HTR-8/SVneo (cell line): ENCODE results near the gene SMTNL1.

Source experiments
- DNase-seq: peaks from one replicate; pipeline ENCODE4 v3.0.0; 2011; ENCODE audit warnings: low spot score, mixed read lengths; ENCODE audit not compliant: insufficient read length
- FAIRE-seq: peaks from 2 replicates; lab custom pipeline; 2011; peaks lifted over from hg19 to GRCh38; lab: Jason Lieb, UNC

Gene SMTNL1

GRCh38 chr11:57542582-57542981 lies 5.2 kb downstream of the SMTNL1 start:
- DNase-seq (no peak), FAIRE-seq (no peak)

- no peak for DNase-seq
- FAIRE-seq = no peak
Observed at GRCh38 chr11:57543593-57543992, 6.2 kb downstream of the SMTNL1 start.

- DNase-seq (no peak), FAIRE-seq (no peak)
Observed at GRCh38 chr11:57544566-57544965, 7.2 kb downstream of the SMTNL1 start.

- no peak for FAIRE-seq
- no peak for DNase-seq
Observed at GRCh38 chr11:57545883-57546282, 8.5 kb downstream of the SMTNL1 start.

GRCh38 chr11:57546451-57546850 lies 9.1 kb downstream of the SMTNL1 start:
- FAIRE-seq = no peak

GRCh38 chr11:57546869-57547475 lies 9.6 kb downstream of the SMTNL1 start:
- DNase-seq (peak; percentile 40), FAIRE-seq (peak; percentile 60)

More at GRCh38 chr11:57546451-57546850, 9.1 kb downstream of the SMTNL1 start:
- no peak for DNase-seq

GRCh38 chr11:57547854-57548377 lies 10.5 kb downstream of the SMTNL1 start:
- DNase-seq (no peak), FAIRE-seq (no peak)

GRCh38 chr11:57549983-57550382 lies 12.6 kb downstream of the SMTNL1 start:
- no peak for FAIRE-seq
- no peak for DNase-seq

GRCh38 chr11:57551941-57552340 lies 14.5 kb downstream of the SMTNL1 start:
- FAIRE-seq = no peak

GRCh38 chr11:57552479-57552878 lies 15.1 kb downstream of the SMTNL1 start:
- DNase-seq = no peak
- FAIRE-seq = no peak

More at GRCh38 chr11:57551941-57552340, 14.5 kb downstream of the SMTNL1 start:
- no peak for DNase-seq

- FAIRE-seq = no peak
Observed at GRCh38 chr11:57555393-57555792, 18.0 kb downstream of the SMTNL1 start.

GRCh38 chr11:57556041-57556440 lies 18.6 kb downstream of the SMTNL1 start:
- FAIRE-seq (no peak), DNase-seq (no peak)

More at GRCh38 chr11:57555393-57555792, 18.0 kb downstream of the SMTNL1 start:
- no peak for DNase-seq

GRCh38 chr11:57560146-57560545 lies 22.8 kb downstream of the SMTNL1 start:
- DNase-seq = no peak

GRCh38 chr11:57562596-57562995 lies 25.2 kb downstream of the SMTNL1 start:
- DNase-seq = no peak
- FAIRE-seq = no peak

More at GRCh38 chr11:57560146-57560545, 22.8 kb downstream of the SMTNL1 start:
- FAIRE-seq = no peak

- FAIRE-seq (no peak), DNase-seq (peak; percentile 51)
Observed at GRCh38 chr11:57566005-57566904, 28.9 kb downstream of the SMTNL1 start.

- no peak for FAIRE-seq
- DNase-seq = no peak
Observed at GRCh38 chr11:57566905-57567514, 29.6 kb downstream of the SMTNL1 start.

GRCh38 chr11:57567515-57568329 lies 30.3 kb downstream of the SMTNL1 start, which contains the start of gene UBE2L6:
Gene UBE2L6 (minus strand): TSS chr11:57567672. CDS start chr11:57567611, 61 bp downstream.
- FAIRE-seq (no peak), DNase-seq (peak; percentile 50)

- FAIRE-seq = no peak
- peak; percentile 81 for DNase-seq
Observed at GRCh38 chr11:57568330-57568766, 31.0 kb downstream of the SMTNL1 start.

GRCh38 chr11:57571606-57572005 lies 34.2 kb downstream of the SMTNL1 start:
- DNase-seq (no peak), FAIRE-seq (no peak)

GRCh38 chr11:57574061-57574460 lies 36.7 kb downstream of the SMTNL1 start:
- DNase-seq (no peak), FAIRE-seq (no peak)
